Fibroblast of skin of scalp (primary cell): ENCODE results near the gene TNFSF15. TPM values are rescaled to one million over a fixed set of nuclear protein-coding genes. Genes with fewer than 3 reads are reported as not detected.
A peak's percentile ranks its signal among the peaks of the same experiment; 100 is the strongest.

Experiments
- DNase-seq: peaks from one replicate; pipeline ENCODE4 v3.0.0-alpha.2; 2013
- polyA plus RNA-seq, 2 experiments: library from polyadenylated mRNA; unstranded; fragments of 120-200 nt; gene quantifications; one replicate each; pipeline ENCODE4 v1.2.1, GENCODE V29; 2013; ENCODE audit not compliant: insufficient read length in 2 of 2

TNFSF15 gene
- polyA plus RNA-seq (2013, experiment 1 of 2; ENCODE audit: insufficient read length): 0.04 TPM
- 0.05 TPM for polyA plus RNA-seq (2013, experiment 2 of 2; ENCODE audit: insufficient read length)

- DNase-seq: no peak
These were observed at the start of gene TNFSF15 for GRCh38 chr9:114805670-114806525. Gene TNFSF15, minus strand, starts transcription at chr9:114806039. Its CDS starts 27 bp downstream, at chr9:114806012.

GRCh38 chr9:114855488-114855887, 49.6 kb upstream of the TNFSF15 start:
- peak; percentile 41 for DNase-seq

- no peak for DNase-seq
These were observed 49.0 kb upstream of the TNFSF15 start for GRCh38 chr9:114854736-114855355.

- DNase-seq: no peak
These were observed 47.4 kb upstream of the TNFSF15 start for GRCh38 chr9:114853071-114853855.

- DNase-seq: peak; percentile 93
These were observed 46.3 kb upstream of the TNFSF15 start for GRCh38 chr9:114852050-114852594.

GRCh38 chr9:114851306-114851705, 45.5 kb upstream of the TNFSF15 start:
- DNase-seq: no peak

- DNase-seq: peak; percentile 72
These were observed 45.0 kb upstream of the TNFSF15 start for GRCh38 chr9:114850871-114851270.

GRCh38 chr9:114849450-114849849, 43.6 kb upstream of the TNFSF15 start:
- DNase-seq: peak; percentile 87

GRCh38 chr9:114847492-114848417, 41.9 kb upstream of the TNFSF15 start:
- DNase-seq: no peak

GRCh38 chr9:114845373-114845772, 39.5 kb upstream of the TNFSF15 start:
- no peak for DNase-seq

GRCh38 chr9:114844766-114845165, 38.9 kb upstream of the TNFSF15 start:
- no peak for DNase-seq

- DNase-seq: peak; percentile 39
These were observed 32.1 kb upstream of the TNFSF15 start for GRCh38 chr9:114837923-114838322.

GRCh38 chr9:114836769-114837168, 30.9 kb upstream of the TNFSF15 start:
- peak; percentile 67 for DNase-seq

- DNase-seq: no peak
These were observed 28.5 kb upstream of the TNFSF15 start for GRCh38 chr9:114834386-114834785.

- DNase-seq: no peak
These were observed 24.7 kb upstream of the TNFSF15 start for GRCh38 chr9:114830546-114830945.

GRCh38 chr9:114829574-114830440, 24.0 kb upstream of the TNFSF15 start:
- DNase-seq: no peak

- DNase-seq: no peak
These were observed 22.4 kb upstream of the TNFSF15 start for GRCh38 chr9:114828303-114828650.

GRCh38 chr9:114827641-114828302, 21.9 kb upstream of the TNFSF15 start:
- no peak for DNase-seq

GRCh38 chr9:114826431-114826830, 20.6 kb upstream of the TNFSF15 start:
- no peak for DNase-seq
